DOHH2 (cell line): ENCODE data around the gene PDHX.

Source experiments
- CTCF ChIP-seq: fragments of 200-600 bp; sonication (generic); IDR thresholded peaks from one replicate; pipeline ENCODE4 v1.5.1; 2014; ENCODE audit warnings: antibody characterized with exemption, mild to moderate bottlenecking, low read depth, low read length; ENCODE audit not compliant: poor library complexity, severe bottlenecking
- EZH2phosphoT487 ChIP-seq: fragments of 200-600 bp; sonication (generic); IDR thresholded peaks from 2 replicates; pipeline ENCODE4 v1.6.1; 2017; ENCODE audit warnings: borderline replicate concordance, mild to moderate bottlenecking, antibody characterized with exemption, low read length, moderate library complexity, mixed read lengths

DNA sequence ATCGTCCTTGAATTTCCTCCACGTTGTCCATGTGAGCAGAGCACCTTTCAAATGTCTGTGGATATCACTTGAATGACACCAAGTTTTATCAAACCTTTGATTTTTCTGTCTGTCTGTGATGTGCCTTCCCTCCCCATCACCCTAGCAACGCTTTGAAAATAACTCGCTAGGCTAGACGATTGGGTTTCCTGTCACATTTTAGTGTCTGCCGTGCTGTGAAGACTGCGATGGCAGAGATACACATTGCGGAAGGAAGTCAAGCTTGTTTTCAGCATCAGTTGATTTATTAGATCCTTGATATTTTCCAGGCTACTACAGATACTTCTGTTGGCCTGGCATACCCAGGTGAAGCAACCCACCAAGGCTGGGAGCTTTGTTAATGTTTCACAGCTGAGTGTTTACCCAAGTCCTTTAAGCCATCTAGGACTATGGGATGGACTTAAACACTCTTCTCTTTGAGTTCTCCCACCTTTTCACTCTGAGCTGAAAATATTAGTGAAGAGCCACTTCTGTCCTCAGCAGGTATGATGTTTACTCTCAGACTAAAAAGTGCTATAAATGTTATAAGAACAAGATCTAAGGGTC, 128.9 kb downstream of the PDHX start:
- no peak for TF ChIP-seq CTCF
- TF ChIP-seq EZH2phosphoT487 = no peak
